Choroid plexus epithelial cell (primary cell): Measurements from ENCODE around the gene BLTP3A.
"Not testable (repeated sequence)": the region's sequence is repeated elsewhere in the genome, so short reads cannot be mapped to it uniquely, and the experiment has no call there.

ENCODE experiments used
- DNase-seq: peaks from one replicate; pipeline ENCODE4 v3.0.0-alpha.2; 2010; ENCODE audit warnings: low read depth
- H3K4me3 ChIP-seq: 2 replicates; pipeline ENCODE4 v1.5.1; 2011; ENCODE audit warnings: low read depth, mild to moderate bottlenecking, control low read depth, low read length, moderate library complexity
- TF ChIP-seq, protein P1 (sequence below): conservative IDR thresholded peaks from 2 replicates; pipeline ENCODE4 v1.5.1; 2011; ENCODE audit warnings: low read depth, mild to moderate bottlenecking, control low read depth, inconsistent platforms, low read length, moderate library complexity

Gene BLTP3A, protein sequence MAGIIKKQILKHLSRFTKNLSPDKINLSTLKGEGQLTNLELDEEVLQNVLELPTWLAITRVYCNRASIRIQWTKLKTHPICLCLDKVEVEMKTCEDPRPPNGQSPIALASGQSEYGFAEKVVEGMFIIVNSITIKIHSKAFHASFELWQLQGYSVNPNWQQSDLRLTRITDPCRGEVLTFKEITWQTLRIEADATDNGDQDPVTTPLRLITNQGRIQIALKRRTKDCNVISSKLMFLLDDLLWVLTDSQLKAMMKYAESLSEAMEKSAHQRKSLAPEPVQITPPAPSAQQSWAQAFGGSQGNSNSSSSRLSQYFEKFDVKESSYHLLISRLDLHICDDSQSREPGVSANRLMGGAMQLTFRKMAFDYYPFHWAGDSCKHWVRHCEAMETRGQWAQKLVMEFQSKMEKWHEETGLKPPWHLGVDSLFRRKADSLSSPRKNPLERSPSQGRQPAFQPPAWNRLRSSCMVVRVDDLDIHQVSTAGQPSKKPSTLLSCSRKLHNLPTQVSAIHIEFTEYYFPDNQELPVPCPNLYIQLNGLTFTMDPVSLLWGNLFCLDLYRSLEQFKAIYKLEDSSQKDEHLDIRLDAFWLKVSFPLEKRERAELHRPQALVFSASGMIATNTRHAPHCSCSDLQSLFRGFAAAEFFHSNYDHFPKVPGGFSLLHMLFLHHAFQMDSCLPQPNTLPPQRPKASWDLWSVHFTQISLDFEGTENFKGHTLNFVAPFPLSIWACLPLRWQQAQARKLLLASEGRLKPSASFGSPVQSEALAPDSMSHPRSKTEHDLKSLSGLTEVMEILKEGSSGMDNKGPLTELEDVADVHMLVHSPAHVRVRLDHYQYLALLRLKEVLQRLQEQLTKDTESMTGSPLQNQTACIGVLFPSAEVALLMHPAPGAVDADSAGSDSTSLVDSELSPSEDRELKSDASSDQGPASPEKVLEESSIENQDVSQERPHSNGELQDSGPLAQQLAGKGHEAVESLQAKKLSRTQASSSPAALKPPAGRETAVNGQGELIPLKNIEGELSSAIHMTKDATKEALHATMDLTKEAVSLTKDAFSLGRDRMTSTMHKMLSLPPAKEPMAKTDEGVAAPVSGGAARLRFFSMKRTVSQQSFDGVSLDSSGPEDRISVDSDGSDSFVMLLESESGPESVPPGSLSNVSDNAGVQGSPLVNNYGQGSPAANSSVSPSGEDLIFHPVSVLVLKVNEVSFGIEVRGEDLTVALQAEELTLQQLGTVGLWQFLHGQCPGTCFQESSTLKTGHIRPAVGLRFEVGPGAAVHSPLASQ (N-terminal part only)

GRCh38 chr6:34791701-34792604 lies at the start of gene BLTP3A:
TSS of gene BLTP3A (plus strand) at chr6:34792083. CDS start at chr6:34792251, 168 bp downstream.
- DNase-seq, result peak; percentile 57
- peak within 1 kb of the TSS; percentile 75 for H3K4me3 ChIP-seq
- TF ChIP-seq, protein P1, sequence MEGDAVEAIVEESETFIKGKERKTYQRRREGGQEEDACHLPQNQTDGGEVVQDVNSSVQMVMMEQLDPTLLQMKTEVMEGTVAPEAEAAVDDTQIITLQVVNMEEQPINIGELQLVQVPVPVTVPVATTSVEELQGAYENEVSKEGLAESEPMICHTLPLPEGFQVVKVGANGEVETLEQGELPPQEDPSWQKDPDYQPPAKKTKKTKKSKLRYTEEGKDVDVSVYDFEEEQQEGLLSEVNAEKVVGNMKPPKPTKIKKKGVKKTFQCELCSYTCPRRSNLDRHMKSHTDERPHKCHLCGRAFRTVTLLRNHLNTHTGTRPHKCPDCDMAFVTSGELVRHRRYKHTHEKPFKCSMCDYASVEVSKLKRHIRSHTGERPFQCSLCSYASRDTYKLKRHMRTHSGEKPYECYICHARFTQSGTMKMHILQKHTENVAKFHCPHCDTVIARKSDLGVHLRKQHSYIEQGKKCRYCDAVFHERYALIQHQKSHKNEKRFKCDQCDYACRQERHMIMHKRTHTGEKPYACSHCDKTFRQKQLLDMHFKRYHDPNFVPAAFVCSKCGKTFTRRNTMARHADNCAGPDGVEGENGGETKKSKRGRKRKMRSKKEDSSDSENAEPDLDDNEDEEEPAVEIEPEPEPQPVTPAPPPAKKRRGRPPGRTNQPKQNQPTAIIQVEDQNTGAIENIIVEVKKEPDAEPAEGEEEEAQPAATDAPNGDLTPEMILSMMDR, result no peak

GRCh38 chr6:34742094-34742493 lies 49.8 kb upstream of the BLTP3A start:
- no peak for DNase-seq
- H3K4me3 ChIP-seq, result no peak overlapping the region
- TF ChIP-seq, protein P1, result no peak

DNA sequence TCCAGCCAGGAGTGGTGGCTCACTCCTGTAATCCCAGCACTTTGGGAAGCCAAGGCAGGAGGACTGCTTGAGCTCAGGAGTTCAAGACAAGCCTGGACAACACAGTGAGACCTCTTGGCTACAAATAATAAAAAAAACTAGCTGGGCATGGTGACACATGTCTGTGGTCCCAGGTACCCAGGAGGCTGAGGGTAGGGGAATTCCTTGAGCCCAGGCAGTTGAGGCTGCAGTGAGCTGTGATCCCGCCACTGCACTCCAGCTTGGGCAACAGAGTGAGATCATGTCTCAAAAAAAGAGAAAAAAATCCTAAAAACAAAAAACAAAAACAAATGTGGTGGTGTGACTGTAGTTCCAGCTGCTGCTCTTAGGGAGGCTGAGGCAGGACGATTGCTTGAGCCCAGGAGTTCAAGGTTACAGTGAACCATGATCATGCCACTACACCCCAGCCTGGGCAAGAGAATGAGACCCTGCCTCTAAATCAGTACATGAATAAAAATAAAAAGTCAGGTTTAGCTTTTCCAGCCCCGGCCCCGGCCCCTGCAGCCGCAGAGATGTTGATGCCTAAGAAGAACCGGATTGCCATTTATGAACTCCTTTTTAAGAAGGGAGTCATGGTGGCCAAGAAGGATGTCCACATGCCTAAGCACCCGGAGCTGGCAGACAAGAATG lies 48.1 kb upstream of the BLTP3A start:
- TF ChIP-seq, protein P1, result no peak
- DNase-seq, result no peak
- H3K4me3 ChIP-seq, result no peak overlapping the region

- H3K4me3 ChIP-seq, DNase-seq: not testable (repeated sequence)
These were observed 47.6 kb upstream of the BLTP3A start for GRCh38 chr6:34744294-34744647.

- TF ChIP-seq, protein P1, result no peak
- H3K4me3 ChIP-seq, result no peak overlapping the region
- peak; percentile 34 for DNase-seq
These were observed 46.4 kb upstream of the BLTP3A start for GRCh38 chr6:34745277-34746103.
